ENCODE measurements around the gene SEPTIN7. TPM values are rescaled to one million over a fixed set of nuclear protein-coding genes. Genes with fewer than 3 reads are reported as not detected.

SEPTIN7 gene
- total and polyA plus RNA-seq, 9 of the 15 experiments (the other 6 are each of a cell fraction or from before 2014, with no cell fraction given) = 95.0 to 268 (median 163) TPM

- TF ChIP-seq HINFP (tag; conservative IDR thresholded peaks at IDR 0.05; ENCODE audit: low read depth) = no peak
- TF ChIP-seq RREB1 (CRISPR knock-in tag; IDR thresholded peaks at IDR 0.05) = 0 out of 2 replicates have a peak, but pooled peaks have one; percentile 40
- no peak for TF ChIP-seq KAT2B (IDR thresholded peaks at IDR 0.05; ENCODE audit: low read depth, low read length)
- peak; percentile 87 for TF ChIP-seq NCOA6 (IDR thresholded peaks at IDR 0.05)
- TF ChIP-seq POLR2AphosphoS2 (IDR thresholded peaks at IDR 0.05; ENCODE audit: low read length) = no peak
- peak; percentile 79; the same call in 1 of the 2 replicates for TF ChIP-seq ZNF584 (CRISPR knock-in tag; IDR thresholded peaks at IDR 0.05; ENCODE audit: low read depth)
- peak; percentile 73; the same call in 1 of the 2 replicates for TF ChIP-seq ZBTB7A (IDR thresholded peaks at IDR 0.05; ENCODE audit: borderline replicate concordance, control insufficient read depth, low read depth, low read length)
- TF ChIP-seq CEBPB (tag; IDR thresholded peaks at IDR 0.05) = no peak
- TF ChIP-seq ZNF354B (CRISPR knock-in tag; IDR thresholded peaks at IDR 0.05) = no peak
- TF ChIP-seq ZBTB34 (CRISPR knock-in tag; IDR thresholded peaks at IDR 0.05) = no peak
- TF ChIP-seq C11orf30 (IDR thresholded peaks at IDR 0.05; ENCODE audit: low read depth) = no peak
- TF ChIP-seq BACH1 (tag; IDR thresholded peaks at IDR 0.05) = 0 out of 2 replicates have a peak, but pooled peaks have one; percentile 15
- no peak for TF ChIP-seq HDGF (IDR thresholded peaks at IDR 0.05)
- peak; percentile 91 for TF ChIP-seq ZFX (CRISPR knock-in tag; IDR thresholded peaks at IDR 0.05)
- no peak for TF ChIP-seq NCOA1 (IDR thresholded peaks at IDR 0.05; ENCODE audit: low read depth)
- TF ChIP-seq PRPF4 (IDR thresholded peaks at IDR 0.05; ENCODE audit: insufficient read depth, low read depth, low read length, poor library complexity, severe bottlenecking) = no peak
- TF ChIP-seq SIN3A (IDR thresholded peaks at IDR 0.05; ENCODE audit: borderline replicate concordance in 2 of 2, control insufficient read depth in 1 of 2, low read depth in 2 of 2, low read length in 2 of 2) = 0 out of 4 replicates have a peak, but pooled peaks have one; percentile 2 to 23
- no peak for TF ChIP-seq ZNF263 (CRISPR knock-in tag; IDR thresholded peaks at IDR 0.05; ENCODE audit: borderline replicate concordance)
These were observed 775 bp upstream of the SEPTIN7 start (continued) for GRCh38 chr7:35799846-35800717.

Data from K562 (cell line).